ENCODE measurements around the gene SNX32. TPM values are rescaled to one million over a fixed set of nuclear protein-coding genes. Genes with fewer than 3 reads are reported as not detected.

Gene SNX32
- total RNA-seq, 3 donors from 2014 or later: 0.52 to 1.4 (median 0.56) TPM

DNA sequence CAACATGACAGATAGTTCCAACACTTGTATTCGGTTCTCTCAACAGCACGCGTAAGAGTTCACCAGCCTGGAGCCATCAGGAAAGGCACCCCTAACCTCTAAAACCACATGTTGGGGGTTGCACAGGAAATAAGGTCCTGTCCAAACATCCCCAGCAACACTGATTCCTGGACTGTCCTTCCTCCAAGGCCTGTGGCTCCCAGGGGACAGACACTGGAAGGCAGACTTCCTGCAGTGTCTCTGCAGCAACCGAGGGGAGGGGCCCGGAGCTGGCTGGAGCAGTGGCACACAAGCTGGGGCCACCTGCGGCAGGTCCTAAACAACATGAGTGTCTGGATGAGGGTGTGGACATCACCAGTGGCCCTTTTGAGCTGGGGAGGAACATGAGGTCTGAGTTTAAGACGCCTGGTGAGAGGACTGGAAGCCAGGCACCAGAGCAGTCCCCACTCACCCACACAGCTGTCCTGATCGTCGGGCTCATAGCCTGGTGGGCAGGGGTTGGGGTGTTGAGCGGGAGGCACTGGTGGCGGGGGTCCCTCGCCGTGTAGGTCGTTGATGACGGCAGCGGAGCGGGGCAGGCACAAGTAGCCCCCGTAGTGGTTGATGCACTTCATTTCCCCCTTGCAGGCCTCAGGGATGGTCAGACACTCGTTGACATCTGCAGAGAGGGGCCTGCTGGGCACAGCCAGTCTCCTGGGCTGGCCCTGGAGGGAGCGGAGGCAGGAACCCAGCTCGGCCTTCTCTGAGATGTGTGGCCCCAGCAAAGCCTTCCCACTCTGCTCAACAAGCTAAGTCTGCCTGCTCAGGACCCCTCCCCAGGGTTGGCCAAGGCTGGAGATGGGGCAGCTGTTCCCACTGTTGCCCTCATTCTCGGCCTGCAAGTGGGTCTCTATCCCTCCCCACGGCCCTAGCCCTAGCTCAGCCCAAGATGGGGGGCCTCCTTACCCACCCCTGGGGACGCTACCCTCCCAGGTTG lies 37.2 kb downstream of the SNX32 start:
- H3K36me3 Mint-ChIP-seq (ENCODE audit: insufficient read depth): peaks cover 5% of the 10 kb centered on the region
- H3K4me1 Mint-ChIP-seq (ENCODE audit: low read depth): peaks cover 18% of the 10 kb centered on the region
- ATAC-seq: no peak
- no peak for DNase-seq
- H3K27me3 Mint-ChIP-seq (ENCODE audit: low read depth): no peaks in the 10 kb centered on the region
- no peak overlapping the region for H3K4me3 Mint-ChIP-seq
- H3K9me3 Mint-ChIP-seq: no peaks in the 10 kb centered on the region

DNA sequence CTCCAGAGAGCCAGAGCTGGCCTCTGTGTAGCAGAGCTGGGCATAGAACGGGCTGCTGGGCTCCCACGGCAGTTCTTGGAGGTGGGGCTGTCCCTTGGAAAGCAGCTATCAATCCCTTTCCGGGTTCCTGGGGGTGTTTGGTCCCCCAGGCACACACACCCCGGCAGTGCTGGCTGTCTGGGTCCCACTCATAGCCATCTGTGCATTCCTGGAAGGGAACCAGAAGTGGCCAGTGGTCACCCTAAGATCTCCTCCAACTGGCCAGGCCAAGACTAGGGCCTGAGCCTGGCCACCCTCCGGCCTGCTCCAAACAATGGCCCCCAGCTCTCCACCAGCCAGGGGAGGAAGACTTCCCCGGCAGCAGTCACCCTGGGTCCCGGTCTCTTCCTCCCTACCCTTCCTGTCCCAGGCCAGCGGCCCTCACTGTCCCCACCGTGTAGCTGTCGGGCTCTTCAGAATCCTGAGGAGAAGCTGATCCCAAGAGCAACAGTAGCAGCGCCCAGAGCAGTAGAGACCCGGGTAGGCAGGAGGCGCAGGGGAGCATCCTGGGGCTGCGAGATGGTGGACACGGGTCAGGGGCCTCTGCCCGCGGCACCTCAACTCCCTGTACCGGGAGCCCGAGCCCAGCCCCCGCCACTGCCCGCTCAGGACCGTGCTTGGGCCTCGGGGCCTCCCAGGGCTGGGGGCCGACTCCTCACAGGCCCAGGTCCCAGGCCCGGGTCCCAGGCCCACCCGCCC lies 38.2 kb downstream of the SNX32 start:
- no peak for DNase-seq
- H3K27me3 Mint-ChIP-seq (ENCODE audit: low read depth): no peaks in the 10 kb centered on the region
- H3K36me3 Mint-ChIP-seq (ENCODE audit: insufficient read depth): peaks cover 4% of the 10 kb centered on the region
- peak overlapping the region; percentile 49 for H3K4me3 Mint-ChIP-seq
- H3K9me3 Mint-ChIP-seq: no peaks in the 10 kb centered on the region
- ATAC-seq: no peak
- peaks cover 21% of the 10 kb centered on the region for H3K4me1 Mint-ChIP-seq (ENCODE audit: low read depth)

DNA sequence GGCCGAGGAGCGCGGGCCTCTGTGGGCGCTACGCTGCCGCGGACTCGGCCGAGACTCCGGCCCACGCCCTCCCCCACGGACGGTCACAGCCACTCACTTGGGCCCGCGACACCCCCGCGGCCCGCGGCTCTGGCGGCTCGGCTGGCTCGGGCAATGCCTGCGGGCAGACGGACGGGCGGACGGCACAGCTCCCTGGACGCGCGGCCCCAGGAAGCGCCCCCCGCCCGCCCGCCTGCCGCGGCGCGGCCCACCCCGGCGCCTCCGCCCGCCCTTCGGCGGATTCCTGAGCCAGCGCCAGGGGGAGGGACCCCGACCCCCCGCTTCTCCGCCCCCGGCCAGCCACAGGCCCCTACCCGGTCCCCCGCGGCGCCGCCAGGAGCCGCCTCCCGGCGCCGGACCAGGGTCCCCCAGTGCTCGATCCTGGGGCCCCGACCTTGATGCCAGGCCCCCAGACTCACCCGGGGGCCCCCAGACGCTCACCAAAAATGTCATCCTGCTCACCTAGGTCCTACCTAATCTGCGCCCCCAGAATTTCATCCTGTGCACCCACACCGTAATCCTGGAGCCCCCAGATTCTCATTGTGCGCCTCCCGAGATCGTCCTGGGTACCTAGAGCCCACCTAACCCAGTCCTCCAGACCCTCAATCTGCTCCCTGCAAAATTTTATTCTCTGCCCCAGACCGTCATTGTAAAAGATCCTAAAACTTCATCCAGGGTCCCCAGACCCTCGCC lies 39.0 kb downstream of the SNX32 start, which contains the start of gene EFEMP2:
TSS of gene EFEMP2 (minus strand) at position 215 of the 732 bp plus-strand sequence. CDS start 446 bp downstream, outside the sequence.
- Mint-ChIP-seq H3K27me3 (ENCODE audit: low read depth) (no peaks in the 10 kb centered on the region), H3K4me3 (peak within 1 kb of the TSS; percentile 84), H3K36me3 (ENCODE audit: insufficient read depth) (no peaks in the 10 kb centered on the region), H3K9me3 (no peaks in the 10 kb centered on the region), H3K4me1 (ENCODE audit: low read depth) (peaks cover 21% of the 10 kb centered on the region)
- DNase-seq: no peak
- ATAC-seq: peak in 1 of 2 donors; percentile 8

DNA sequence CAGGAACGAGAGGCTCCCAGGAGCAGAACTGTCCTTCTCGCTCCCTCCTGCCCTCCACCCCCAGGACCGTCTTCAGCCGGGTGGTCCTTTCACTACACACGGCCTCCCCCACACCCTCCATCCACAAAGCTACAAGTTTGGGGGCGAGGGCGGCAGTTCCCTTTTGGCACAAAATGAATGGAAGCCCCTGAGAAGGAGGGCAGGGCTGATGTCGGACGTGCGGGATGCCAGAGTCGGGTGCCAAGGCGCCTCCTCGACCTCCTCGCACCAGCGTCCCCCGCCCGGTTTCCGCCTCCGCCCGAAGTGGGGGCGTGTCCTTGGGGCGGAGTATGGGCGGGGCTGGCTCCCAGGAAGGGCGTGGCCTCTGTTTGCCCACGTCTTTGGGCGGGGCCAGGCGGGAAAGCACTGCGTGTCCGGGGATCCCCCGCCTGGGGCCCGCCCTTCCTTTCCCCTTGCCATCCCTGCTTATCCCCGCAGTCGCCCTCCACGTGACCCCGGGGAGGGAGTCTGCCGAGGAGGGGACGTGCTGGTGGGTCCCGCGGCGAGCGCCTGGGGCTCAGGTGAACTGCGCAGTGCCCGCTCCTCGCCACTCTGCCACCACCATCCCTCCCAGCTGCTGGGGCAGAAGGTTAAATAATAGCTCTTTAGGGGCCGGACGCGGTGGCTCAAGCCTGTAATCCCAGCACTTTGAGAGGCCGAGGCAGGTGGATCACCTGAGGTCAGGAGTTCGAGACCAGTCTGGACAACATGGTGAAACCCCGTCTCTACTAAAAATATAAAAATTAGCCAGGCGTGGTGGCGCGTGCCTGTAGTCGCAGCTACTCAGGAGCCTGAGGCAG lies 39.8 kb downstream of the SNX32 start:
- ATAC-seq: peak; percentile 87 to 88
- Mint-ChIP-seq H3K9me3 (no peaks in the 10 kb centered on the region), H3K4me1 (ENCODE audit: low read depth) (peaks cover 26% of the 10 kb centered on the region), H3K4me3 (peak overlapping the region; percentile 84), H3K36me3 (ENCODE audit: insufficient read depth) (no peaks in the 10 kb centered on the region), H3K27me3 (ENCODE audit: low read depth) (no peaks in the 10 kb centered on the region)
- peak; percentile 97 for DNase-seq

DNA sequence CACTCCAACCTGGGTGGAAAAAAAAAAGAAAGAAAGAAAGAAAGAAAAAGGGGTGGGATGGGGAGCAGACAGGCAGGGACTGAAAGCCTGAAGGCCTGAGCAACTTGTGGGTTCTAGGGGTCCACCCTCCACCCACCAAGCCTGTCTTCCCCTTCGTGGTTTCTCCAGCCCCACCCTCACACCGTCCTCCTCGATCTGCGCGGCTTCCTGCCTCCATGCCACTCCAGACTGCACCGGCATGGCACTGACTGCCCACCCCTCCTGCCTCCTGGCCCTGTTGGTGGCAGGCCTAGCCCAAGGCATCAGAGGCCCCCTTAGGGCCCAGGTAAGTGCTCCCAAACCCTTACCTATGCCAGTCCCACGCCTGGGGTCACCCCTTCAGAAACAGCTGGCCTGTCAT lies 45.9 kb downstream of the SNX32 start, which contains the start of gene CTSW:
TSS of gene CTSW (plus strand) at position 221 of the 400 bp plus-strand sequence. CDS start at position 239, 18 bp downstream.
- Mint-ChIP-seq H3K4me3 (peak within 1 kb of the TSS; percentile 71), H3K36me3 (ENCODE audit: insufficient read depth) (peaks cover 7% of the 10 kb centered on the region), H3K9me3 (no peaks in the 10 kb centered on the region), H3K4me1 (ENCODE audit: low read depth) (peaks cover 41% of the 10 kb centered on the region), H3K27me3 (ENCODE audit: low read depth) (no peaks in the 10 kb centered on the region)
- ATAC-seq (peak; percentile 61 to 65), DNase-seq (no peak)

DNA sequence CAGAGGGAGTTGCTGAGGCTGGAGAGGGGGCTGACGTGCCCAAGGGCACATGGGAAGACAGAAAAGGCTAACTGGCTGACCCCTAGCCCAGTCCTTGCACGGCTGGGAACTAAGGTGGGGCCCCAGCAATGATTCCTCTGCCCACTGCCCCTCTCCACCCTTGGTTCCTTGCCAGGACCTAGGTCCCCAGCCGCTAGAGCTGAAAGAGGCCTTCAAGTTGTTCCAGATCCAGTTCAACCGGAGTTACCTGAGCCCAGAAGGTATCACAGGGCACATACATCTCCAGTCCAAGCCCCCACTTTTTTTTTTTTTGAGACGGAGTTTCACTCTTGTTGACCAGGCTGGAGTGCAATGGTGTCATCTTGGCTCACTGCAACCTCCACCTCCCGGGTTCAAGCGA lies 46.3 kb downstream of the SNX32 start:
- H3K4me1 Mint-ChIP-seq (ENCODE audit: low read depth): peaks cover 43% of the 10 kb centered on the region
- peaks cover 8% of the 10 kb centered on the region for H3K36me3 Mint-ChIP-seq (ENCODE audit: insufficient read depth)
- ATAC-seq: no peak
- no peaks in the 10 kb centered on the region for H3K27me3 Mint-ChIP-seq (ENCODE audit: low read depth)
- peak overlapping the region; percentile 71 for H3K4me3 Mint-ChIP-seq
- no peaks in the 10 kb centered on the region for H3K9me3 Mint-ChIP-seq
- DNase-seq: no peak

DNA sequence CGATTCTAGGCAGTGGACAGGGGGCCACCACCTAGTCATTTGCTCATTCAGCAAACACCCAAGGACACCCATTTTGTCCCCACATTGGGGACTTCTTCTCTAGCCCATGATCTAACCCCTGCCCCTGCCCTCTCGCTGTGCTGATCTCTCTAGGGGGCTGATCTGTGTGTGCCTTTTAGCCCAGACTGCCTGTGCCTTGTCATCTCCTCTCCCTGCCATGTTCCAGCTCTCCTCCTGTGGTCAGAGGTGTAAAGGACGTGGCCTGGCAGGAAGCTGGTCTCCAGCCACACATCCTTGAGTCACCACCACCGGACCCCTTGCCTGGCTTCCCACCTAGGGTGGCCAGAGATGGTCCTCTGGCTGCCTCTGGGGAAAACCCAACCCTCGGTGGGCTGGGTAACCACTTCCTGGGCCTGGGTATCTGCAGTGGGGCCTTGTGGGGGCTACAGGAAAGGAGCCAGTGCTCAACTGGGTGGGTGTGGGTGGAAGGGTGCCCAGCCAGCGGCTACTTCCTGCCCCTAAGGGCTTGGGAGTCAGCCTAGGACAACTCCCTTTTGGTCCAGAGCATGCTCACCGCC lies 47.2 kb downstream of the SNX32 start:
- Mint-ChIP-seq H3K27me3 (ENCODE audit: low read depth) (no peaks in the 10 kb centered on the region), H3K9me3 (no peaks in the 10 kb centered on the region), H3K4me1 (ENCODE audit: low read depth) (peaks cover 43% of the 10 kb centered on the region), H3K36me3 (ENCODE audit: insufficient read depth) (peaks cover 8% of the 10 kb centered on the region), H3K4me3 (peak overlapping the region; percentile 71)
- ATAC-seq: peak in 1 of 2 donors; percentile 5
- DNase-seq: no peak

DNA sequence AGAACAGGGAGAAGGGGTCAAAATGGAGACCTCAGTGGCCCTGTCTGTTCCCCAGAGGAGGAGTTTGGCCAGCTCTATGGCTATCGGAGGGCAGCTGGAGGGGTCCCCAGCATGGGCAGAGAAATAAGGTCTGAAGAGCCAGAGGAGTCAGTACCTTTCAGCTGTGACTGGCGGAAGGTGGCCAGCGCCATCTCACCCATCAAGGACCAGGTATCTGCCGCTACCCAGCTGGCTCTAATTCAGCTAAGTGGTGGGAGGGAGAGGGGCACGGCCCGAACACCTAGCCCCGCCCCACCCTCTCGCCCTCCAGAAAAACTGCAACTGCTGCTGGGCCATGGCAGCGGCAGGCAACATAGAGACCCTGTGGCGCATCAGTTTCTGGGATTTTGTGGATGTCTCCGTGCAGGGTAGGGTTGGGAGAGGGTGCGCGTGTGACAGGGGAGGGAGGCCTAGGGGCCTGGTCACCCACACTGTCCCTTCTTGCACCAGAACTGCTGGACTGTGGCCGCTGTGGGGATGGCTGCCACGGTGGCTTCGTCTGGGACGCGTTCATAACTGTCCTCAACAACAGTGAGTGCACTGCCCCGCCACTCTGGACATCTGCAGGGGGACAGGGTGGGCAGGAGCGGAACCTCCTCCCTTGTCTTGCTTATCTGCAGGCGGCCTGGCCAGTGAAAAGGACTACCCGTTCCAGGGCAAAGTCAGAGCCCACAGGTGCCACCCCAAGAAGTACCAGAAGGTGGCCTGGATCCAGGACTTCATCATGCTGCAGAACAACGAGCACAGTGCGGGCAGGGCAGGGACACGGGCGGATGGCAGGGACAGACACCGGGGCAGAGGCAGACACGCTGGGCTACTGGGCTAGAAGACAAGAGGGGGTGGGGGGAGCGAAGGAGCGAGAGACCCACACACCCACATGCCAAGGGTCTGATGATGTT lies 48.6 kb downstream of the SNX32 start:
- DNase-seq (no peak), ATAC-seq (no peak)
- H3K4me1 Mint-ChIP-seq (ENCODE audit: low read depth): peaks cover 48% of the 10 kb centered on the region
- no peaks in the 10 kb centered on the region for H3K9me3 Mint-ChIP-seq
- H3K27me3 Mint-ChIP-seq (ENCODE audit: low read depth): no peaks in the 10 kb centered on the region
- H3K4me3 Mint-ChIP-seq: no peak overlapping the region
- H3K36me3 Mint-ChIP-seq (ENCODE audit: insufficient read depth): peaks cover 15% of the 10 kb centered on the region

DNA sequence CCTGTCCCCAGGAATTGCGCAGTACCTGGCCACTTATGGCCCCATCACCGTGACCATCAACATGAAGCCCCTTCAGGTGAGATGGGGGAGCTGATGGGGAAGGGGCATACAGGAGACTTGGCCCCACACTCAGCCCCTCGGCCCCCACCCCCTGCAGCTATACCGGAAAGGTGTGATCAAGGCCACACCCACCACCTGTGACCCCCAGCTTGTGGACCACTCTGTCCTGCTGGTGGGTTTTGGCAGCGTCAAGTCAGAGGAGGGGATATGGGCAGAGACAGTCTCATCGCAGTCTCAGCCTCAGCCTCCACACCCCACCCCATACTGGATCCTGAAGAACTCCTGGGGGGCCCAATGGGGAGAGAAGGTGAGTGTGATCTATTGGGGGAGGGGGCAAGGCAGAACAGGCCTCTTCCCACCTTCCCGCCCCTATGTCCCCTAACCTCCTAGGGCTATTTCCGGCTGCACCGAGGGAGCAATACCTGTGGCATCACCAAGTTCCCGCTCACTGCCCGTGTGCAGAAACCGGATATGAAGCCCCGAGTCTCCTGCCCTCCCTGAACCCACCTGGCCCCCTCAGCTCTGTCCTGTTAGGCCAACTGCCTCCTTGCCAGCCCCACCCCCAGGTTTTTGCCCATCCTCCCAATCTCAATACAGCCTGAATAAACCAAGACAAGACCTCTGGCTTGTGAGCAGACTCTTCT lies 49.4 kb downstream of the SNX32 start:
- H3K27me3 Mint-ChIP-seq (ENCODE audit: low read depth): no peaks in the 10 kb centered on the region
- H3K4me3 Mint-ChIP-seq: no peak overlapping the region
- no peak for ATAC-seq
- no peak for DNase-seq
- peaks cover 15% of the 10 kb centered on the region for H3K36me3 Mint-ChIP-seq (ENCODE audit: insufficient read depth)
- no peaks in the 10 kb centered on the region for H3K9me3 Mint-ChIP-seq
- peaks cover 48% of the 10 kb centered on the region for H3K4me1 Mint-ChIP-seq (ENCODE audit: low read depth)

DNA sequence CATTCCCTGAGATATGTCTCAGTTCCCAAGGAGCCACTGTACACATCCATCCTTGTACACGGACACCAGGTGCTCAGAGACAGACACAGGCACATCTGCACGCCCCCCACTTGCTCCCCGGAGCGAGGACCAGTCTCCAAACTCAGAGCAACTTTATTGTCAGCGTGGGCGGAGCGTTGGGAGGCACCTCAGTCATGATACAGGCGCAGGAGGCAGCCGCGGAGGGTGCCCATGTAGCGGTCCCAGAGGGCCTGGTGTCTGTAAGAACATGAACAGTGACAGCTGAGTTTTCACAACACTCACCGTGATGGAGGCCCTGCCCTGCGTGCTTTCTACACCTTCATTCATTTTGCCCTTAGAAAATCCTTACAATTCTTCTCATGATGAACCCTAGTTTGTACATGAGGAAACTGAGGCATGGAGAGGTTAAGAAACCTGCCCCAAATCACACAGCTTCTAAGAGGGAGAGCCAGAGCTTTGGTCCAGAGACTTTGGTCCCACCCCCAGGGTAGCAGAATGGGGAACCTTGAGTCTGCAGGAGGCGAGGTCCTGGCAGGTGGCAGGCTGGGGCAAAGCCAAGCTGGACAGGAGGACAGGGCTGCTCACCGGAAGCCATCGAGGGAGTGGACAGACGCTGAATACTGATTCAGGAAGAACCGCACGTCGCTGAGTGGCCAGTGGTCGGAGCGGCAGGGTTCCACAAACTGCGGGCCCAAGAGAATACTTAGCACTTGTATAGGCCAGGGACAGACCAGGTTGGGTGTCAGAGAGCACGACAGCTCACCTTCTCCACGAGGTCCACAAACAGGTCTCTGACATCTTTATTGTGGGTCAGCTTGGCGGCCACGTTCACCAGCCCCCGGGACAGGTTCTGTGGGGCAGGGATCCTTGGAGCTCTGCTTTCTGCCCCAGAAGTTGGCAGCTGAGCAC lies 50.3 kb downstream of the SNX32 start:
- DNase-seq (no peak), ATAC-seq (no peak)
- Mint-ChIP-seq H3K36me3 (ENCODE audit: insufficient read depth) (peaks cover 15% of the 10 kb centered on the region), H3K9me3 (no peaks in the 10 kb centered on the region), H3K4me1 (ENCODE audit: low read depth) (peaks cover 49% of the 10 kb centered on the region), H3K27me3 (ENCODE audit: low read depth) (no peaks in the 10 kb centered on the region), H3K4me3 (no peak overlapping the region)

DNA sequence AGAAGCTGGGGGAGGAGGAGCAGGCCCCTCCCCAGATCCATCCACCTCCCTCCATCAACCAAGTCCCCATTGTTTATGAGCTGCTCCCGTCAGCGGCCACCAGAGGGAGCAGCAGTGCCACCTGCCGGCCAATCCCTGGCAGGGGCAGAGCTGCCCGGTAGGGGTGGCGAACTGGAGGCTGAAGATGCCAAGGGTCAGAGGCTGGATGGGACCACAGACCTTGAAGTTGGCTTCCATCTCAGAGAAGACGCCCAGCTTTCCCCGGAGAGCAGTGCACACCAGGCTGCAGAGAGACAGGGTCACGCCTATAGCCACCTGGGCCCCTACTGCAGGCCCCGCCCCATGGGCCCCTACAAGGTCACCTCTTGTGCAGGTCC lies 50.9 kb downstream of the SNX32 start:
- peaks cover 15% of the 10 kb centered on the region for H3K36me3 Mint-ChIP-seq (ENCODE audit: insufficient read depth)
- peak; percentile 43 to 59 for ATAC-seq
- no peaks in the 10 kb centered on the region for H3K9me3 Mint-ChIP-seq
- peak; percentile 77 for DNase-seq
- peaks cover 49% of the 10 kb centered on the region for H3K4me1 Mint-ChIP-seq (ENCODE audit: low read depth)
- H3K4me3 Mint-ChIP-seq: no peak overlapping the region
- no peaks in the 10 kb centered on the region for H3K27me3 Mint-ChIP-seq (ENCODE audit: low read depth)

All from activated T-cell treated with anti-CD3 and anti-CD28 coated beads, Interleukin-2, amount 50 U/mL, for 4 hours (primary cell).